Measurements from ENCODE around the gene SLC25A23. TPM values are rescaled to one million over a fixed set of nuclear protein-coding genes. Genes with fewer than 3 reads are reported as not detected.

SLC25A23 gene
- polyA plus RNA-seq, 1 of the 3 experiments (the other 2 are of a cell fraction) = 10.9 TPM

GRCh38 chr19:6421075-6422014, 38.2 kb downstream of the SLC25A23 start (continued):
- TF ChIP-seq FOXJ3 (CRISPR knock-in tag; IDR thresholded peaks at IDR 0.05) (no peak), RCOR1 (IDR thresholded peaks at IDR 0.05; ENCODE audit: low read length) (no peak), EZH2phosphoT487 (IDR thresholded peaks at IDR 0.05; ENCODE audit: borderline replicate concordance, low read depth) (no peak), POLR2AphosphoS5 (IDR thresholded peaks at IDR 0.05; ENCODE audit: low read depth, low read length) (no peak)
- TF ChIP-seq, protein P1, sequence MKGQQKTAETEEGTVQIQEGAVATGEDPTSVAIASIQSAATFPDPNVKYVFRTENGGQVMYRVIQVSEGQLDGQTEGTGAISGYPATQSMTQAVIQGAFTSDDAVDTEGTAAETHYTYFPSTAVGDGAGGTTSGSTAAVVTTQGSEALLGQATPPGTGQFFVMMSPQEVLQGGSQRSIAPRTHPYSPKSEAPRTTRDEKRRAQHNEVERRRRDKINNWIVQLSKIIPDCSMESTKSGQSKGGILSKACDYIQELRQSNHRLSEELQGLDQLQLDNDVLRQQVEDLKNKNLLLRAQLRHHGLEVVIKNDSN (IDR thresholded peaks at IDR 0.05; ENCODE audit: borderline replicate concordance, low read depth) = no peak

GRCh38 chr19:6418562-6418932, 41.0 kb downstream of the SLC25A23 start:
- H4K20me1 ChIP-seq (ENCODE audit: insufficient read depth) = peaks cover 62% of the 10 kb centered on the region
- no peak overlapping the region for H3K27ac ChIP-seq (ENCODE audit: low read depth in 2 of 2, low read length in 1 of 2)
- peaks cover 27 to 84% of the 10 kb centered on the region in 2 experiments for H3K36me3 ChIP-seq (replicated peaks in 1 of 2; ENCODE audit: control insufficient read depth in 1 of 2, insufficient read depth in 2 of 2, low read length in 1 of 2)
- H3K9ac ChIP-seq = no peak overlapping the region
- 94% methylated on average over 16 of the region's 19 CpGs for WGBS (ENCODE audit: low lambda C conversion rate)
- peaks cover 55% of the 10 kb centered on the region for H3K79me2 ChIP-seq (ENCODE audit: insufficient read depth)
- TF ChIP-seq TEAD4 (IDR thresholded peaks at IDR 0.05; ENCODE audit: borderline replicate concordance, insufficient read depth) = no peak
- TF ChIP-seq, protein P1 (IDR thresholded peaks at IDR 0.05; ENCODE audit: borderline replicate concordance, low read depth) = no peak
- no peak for TF ChIP-seq FOXJ3 (CRISPR knock-in tag; IDR thresholded peaks at IDR 0.05)
- TF ChIP-seq, protein P2, sequence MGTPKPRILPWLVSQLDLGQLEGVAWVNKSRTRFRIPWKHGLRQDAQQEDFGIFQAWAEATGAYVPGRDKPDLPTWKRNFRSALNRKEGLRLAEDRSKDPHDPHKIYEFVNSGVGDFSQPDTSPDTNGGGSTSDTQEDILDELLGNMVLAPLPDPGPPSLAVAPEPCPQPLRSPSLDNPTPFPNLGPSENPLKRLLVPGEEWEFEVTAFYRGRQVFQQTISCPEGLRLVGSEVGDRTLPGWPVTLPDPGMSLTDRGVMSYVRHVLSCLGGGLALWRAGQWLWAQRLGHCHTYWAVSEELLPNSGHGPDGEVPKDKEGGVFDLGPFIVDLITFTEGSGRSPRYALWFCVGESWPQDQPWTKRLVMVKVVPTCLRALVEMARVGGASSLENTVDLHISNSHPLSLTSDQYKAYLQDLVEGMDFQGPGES (IDR thresholded peaks at IDR 0.05; ENCODE audit: low read depth, low read length) = no peak
- TF ChIP-seq, protein P3, sequence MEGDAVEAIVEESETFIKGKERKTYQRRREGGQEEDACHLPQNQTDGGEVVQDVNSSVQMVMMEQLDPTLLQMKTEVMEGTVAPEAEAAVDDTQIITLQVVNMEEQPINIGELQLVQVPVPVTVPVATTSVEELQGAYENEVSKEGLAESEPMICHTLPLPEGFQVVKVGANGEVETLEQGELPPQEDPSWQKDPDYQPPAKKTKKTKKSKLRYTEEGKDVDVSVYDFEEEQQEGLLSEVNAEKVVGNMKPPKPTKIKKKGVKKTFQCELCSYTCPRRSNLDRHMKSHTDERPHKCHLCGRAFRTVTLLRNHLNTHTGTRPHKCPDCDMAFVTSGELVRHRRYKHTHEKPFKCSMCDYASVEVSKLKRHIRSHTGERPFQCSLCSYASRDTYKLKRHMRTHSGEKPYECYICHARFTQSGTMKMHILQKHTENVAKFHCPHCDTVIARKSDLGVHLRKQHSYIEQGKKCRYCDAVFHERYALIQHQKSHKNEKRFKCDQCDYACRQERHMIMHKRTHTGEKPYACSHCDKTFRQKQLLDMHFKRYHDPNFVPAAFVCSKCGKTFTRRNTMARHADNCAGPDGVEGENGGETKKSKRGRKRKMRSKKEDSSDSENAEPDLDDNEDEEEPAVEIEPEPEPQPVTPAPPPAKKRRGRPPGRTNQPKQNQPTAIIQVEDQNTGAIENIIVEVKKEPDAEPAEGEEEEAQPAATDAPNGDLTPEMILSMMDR (IDR thresholded peaks at IDR 0.05) = no peak
- TF ChIP-seq NFIC (IDR thresholded peaks at IDR 0.05; ENCODE audit: borderline replicate concordance) = no peak
- TF ChIP-seq TCF12 (IDR thresholded peaks at IDR 0.05) = no peak
- no peak for TF ChIP-seq JUND (IDR thresholded peaks at IDR 0.05)
- no peak for TF ChIP-seq RFX5 (IDR thresholded peaks at IDR 0.05; ENCODE audit: low read length)
- no peak for TF ChIP-seq YY1 (IDR thresholded peaks at IDR 0.05; ENCODE audit: low read depth)
- no peak for TF ChIP-seq TAF1 (IDR thresholded peaks at IDR 0.05; ENCODE audit: borderline replicate concordance, low read depth, low read length)
- no peak for TF ChIP-seq EP300 (IDR thresholded peaks at IDR 0.05; ENCODE audit: borderline replicate concordance in 1 of 2, low read depth in 1 of 2, low read length in 1 of 2)
- TF ChIP-seq EZH2phosphoT487 (IDR thresholded peaks at IDR 0.05; ENCODE audit: borderline replicate concordance, low read depth) = no peak
- no peak overlapping the region for H3K4me2 ChIP-seq
- H3K4me3 ChIP-seq (ENCODE audit: low read depth in 2 of 2, low read length in 1 of 2) = no peak overlapping the region
- H3K9me2 ChIP-seq = no peaks in the 10 kb centered on the region
- no peaks in the 10 kb centered on the region for H3K27me3 ChIP-seq (ENCODE audit: insufficient read depth)
- CTCF ChIA-PET = interaction anchor here (1.5 kb wide), 1 partner anchor 98 kb away, joined by 3 read pairs; no protein-coding TSS in a partner anchor
- DNase-seq = peak; percentile 11
- H3F3A ChIP-seq (replicated peaks; ENCODE audit: insufficient read depth) = no peaks in the 10 kb centered on the region
- POLR2A ChIA-PET = no interaction called here
- H3K9me3 ChIP-seq = no peaks in the 10 kb centered on the region
- H3K4me1 ChIP-seq (ENCODE audit: control insufficient read depth in 1 of 2, insufficient read depth in 2 of 2, low read depth in 1 of 2, low read length in 1 of 2) = peaks cover 5 to 6% of the 10 kb centered on the region in 2 experiments; a peak in 1 of 4 replicates
- no peak overlapping the region for H2AFZ ChIP-seq (ENCODE audit: low read depth)
